ENCODE measurements around the gene FABP2. TPM values are rescaled to one million over a fixed set of nuclear protein-coding genes. Genes with fewer than 3 reads are reported as not detected.

Gene FABP2
- total RNA-seq, 1 experiment from 2014 or later = not detected

DNA sequence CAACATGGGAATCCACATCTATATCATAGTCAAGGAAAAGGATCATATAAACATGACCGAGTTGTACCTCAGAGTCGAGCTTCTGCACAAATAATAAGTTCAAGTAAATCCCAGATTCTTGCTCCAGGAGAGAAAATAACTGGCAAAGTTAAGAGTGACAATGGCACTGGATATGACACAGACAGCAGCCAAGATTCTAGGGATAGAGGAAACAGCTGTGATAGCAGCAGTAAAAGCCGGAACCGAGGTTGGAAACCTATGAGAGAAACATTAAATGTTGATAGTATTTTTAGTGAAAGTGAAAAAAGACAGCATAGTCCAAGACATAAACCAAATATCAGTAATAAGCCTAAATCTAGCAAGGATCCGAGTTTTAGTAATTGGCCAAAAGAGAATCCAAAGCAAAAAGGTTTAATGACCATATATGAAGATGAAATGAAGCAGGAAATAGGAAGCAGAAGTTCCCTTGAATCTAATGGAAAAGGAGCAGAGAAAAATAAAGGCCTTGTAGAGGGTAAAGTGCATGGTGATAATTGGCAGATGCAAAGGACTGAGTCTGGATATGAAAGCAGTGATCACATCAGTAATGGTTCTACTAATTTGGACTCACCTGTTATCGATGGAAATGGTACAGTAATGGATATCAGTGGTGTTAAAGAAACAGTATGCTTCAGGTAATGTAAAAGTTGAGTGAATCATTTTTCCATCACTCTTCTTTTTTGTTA is 50.4 kb downstream of the FABP2 start:
- no peaks in the 10 kb centered on the region for H3K36me3 ChIP-seq (ENCODE audit: insufficient read depth, low read length)
- no peaks in the 10 kb centered on the region for H3K79me2 ChIP-seq (ENCODE audit: low read length)
- no peaks in the 10 kb centered on the region for H4K20me1 ChIP-seq (ENCODE audit: insufficient read depth, low read depth, low read length)
- H3K27me3 ChIP-seq (ENCODE audit: low read length) = no peaks in the 10 kb centered on the region
- no peaks in the 10 kb centered on the region for H3K4me1 ChIP-seq (ENCODE audit: low read length)
- H3K9ac ChIP-seq (ENCODE audit: low read length) = no peak overlapping the region
- no peak overlapping the region for H2AFZ ChIP-seq (ENCODE audit: low read length)
- no peak for DNase-seq
- no peak overlapping the region for H3K27ac ChIP-seq (ENCODE audit: low read length)
- no peak overlapping the region for H3K4me3 ChIP-seq (ENCODE audit: low read length)
- H3K9me2 ChIP-seq (replicated peaks; ENCODE audit: insufficient read depth, low read length) = no peaks in the 10 kb centered on the region
- no peak overlapping the region for H3K4me2 ChIP-seq (ENCODE audit: low read depth, low read length, poor library complexity, severe bottlenecking)
- no peaks in the 10 kb centered on the region for H3K9me3 ChIP-seq (ENCODE audit: low read length)

DNA sequence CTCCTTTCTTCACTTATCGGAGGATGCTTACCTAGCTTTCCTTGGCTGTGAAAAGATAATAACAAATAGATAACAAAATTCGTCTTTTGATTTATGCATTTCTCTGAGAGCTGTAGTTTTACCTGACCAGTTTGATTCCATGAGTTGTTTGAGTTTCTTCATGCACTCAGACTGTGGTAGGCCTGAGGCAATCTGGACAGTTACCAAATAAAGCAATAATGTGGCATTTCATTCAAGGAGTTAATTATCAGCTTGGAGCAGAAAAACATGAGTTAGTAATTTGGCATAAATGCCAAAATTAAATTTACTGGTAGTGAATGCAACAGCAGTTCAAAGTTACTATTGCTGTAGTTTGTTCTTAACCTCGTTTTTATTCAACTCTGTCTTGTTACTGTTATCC is 53.5 kb downstream of the FABP2 start:
- no peaks in the 10 kb centered on the region for H3K36me3 ChIP-seq (ENCODE audit: insufficient read depth, low read length)
- no peaks in the 10 kb centered on the region for H3K9me2 ChIP-seq (replicated peaks; ENCODE audit: insufficient read depth, low read length)
- no peak overlapping the region for H3K9ac ChIP-seq (ENCODE audit: low read length)
- no peaks in the 10 kb centered on the region for H3K4me1 ChIP-seq (ENCODE audit: low read length)
- no peaks in the 10 kb centered on the region for H3K79me2 ChIP-seq (ENCODE audit: low read length)
- H3K27me3 ChIP-seq (ENCODE audit: low read length) = no peaks in the 10 kb centered on the region
- H3K9me3 ChIP-seq (ENCODE audit: low read length) = no peaks in the 10 kb centered on the region
- H2AFZ ChIP-seq (ENCODE audit: low read length) = no peak overlapping the region
- no peak overlapping the region for H3K4me3 ChIP-seq (ENCODE audit: low read length)
- no peaks in the 10 kb centered on the region for H4K20me1 ChIP-seq (ENCODE audit: insufficient read depth, low read depth, low read length)
- no peak overlapping the region for H3K4me2 ChIP-seq (ENCODE audit: low read depth, low read length, poor library complexity, severe bottlenecking)
- DNase-seq = no peak
- no peak overlapping the region for H3K27ac ChIP-seq (ENCODE audit: low read length)

Small RNA genes lying within 50 kb of the gene (small RNA-seq; reads per million reads assigned to genes)
- gene RNU4-33P = not detected

Other genes starting within 250 kb of the FABP2 start
- gene MYOZ2, start 186.3 kb downstream of the FABP2 start, total RNA-seq (2014; rRNA removed; shearing (Covaris generic); ENCODE audit: low replicate concordance) = not detected in 2 replicates
- gene USP53, start 109.4 kb downstream of the FABP2 start, total RNA-seq (2014; rRNA removed; shearing (Covaris generic); ENCODE audit: low replicate concordance) = 1.2 and 1.4 TPM in 2 replicates

Measured in Karpas-422 (cell line).